Measurements from ENCODE around the gene SLC44A5. TPM values are rescaled to one million over a fixed set of nuclear protein-coding genes. Genes with fewer than 3 reads are reported as not detected.

The SLC44A5 gene
- total RNA-seq, 3 donors from 2014 or later = 1.6 to 4.6 (median 4.2) TPM

DNA sequence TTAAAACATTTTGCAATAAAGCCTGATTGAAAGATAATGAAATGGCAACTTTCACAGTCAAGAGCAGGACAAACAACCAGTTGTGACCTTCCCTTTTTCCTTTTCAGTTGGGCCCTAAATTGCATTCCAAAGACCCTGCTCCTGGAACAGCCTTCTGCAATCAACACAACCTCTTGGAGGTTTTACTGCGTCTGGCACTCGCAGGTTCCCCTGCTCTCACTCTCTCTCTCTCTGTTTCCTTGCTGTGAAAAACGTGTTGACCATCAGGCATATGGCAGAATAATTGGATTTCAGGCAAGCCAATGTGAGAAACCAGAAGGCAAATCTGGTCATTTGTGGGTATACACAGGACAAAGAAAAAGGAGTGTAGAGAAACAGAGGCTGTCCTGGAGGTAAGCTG lies 23.2 kb downstream of the SLC44A5 start:
- intact Hi-C loops (cut with DNase I, micrococcal nuclease) = no loop called here
- DNase-seq (no peak), ATAC-seq (no peak)
- TF ChIP-seq, protein P1, sequence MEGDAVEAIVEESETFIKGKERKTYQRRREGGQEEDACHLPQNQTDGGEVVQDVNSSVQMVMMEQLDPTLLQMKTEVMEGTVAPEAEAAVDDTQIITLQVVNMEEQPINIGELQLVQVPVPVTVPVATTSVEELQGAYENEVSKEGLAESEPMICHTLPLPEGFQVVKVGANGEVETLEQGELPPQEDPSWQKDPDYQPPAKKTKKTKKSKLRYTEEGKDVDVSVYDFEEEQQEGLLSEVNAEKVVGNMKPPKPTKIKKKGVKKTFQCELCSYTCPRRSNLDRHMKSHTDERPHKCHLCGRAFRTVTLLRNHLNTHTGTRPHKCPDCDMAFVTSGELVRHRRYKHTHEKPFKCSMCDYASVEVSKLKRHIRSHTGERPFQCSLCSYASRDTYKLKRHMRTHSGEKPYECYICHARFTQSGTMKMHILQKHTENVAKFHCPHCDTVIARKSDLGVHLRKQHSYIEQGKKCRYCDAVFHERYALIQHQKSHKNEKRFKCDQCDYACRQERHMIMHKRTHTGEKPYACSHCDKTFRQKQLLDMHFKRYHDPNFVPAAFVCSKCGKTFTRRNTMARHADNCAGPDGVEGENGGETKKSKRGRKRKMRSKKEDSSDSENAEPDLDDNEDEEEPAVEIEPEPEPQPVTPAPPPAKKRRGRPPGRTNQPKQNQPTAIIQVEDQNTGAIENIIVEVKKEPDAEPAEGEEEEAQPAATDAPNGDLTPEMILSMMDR (IDR thresholded peaks at IDR 0.05) = no peak
- H3K36me3 ChIP-seq (ENCODE audit: low read depth) = no peaks in the 10 kb centered on the region
- H3K9me3 ChIP-seq = no peaks in the 10 kb centered on the region
- H3K4me3 ChIP-seq = no peak overlapping the region
- H3K4me1 ChIP-seq (ENCODE audit: low read depth) = no peaks in the 10 kb centered on the region

DNA sequence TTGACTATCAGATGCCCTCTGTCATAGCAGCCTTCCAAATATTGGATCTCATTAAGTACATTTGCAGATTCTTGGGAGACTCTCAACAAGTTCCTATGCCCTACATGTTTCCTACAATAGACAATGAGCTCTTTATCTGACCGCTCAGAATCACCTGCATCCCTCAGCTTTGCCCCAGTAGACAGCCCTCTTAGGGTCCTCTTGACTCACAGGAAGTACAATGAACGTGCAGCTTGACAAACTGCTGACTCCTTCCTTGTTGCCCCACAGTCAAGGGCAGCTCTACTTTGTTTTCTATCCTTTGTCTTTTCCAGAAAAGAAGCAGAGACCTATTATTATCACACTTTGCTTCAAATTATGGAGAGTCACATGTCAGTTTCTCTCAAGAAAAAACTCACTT lies 27.6 kb downstream of the SLC44A5 start:
- Histone ChIP-seq H3K4me3 (no peak overlapping the region), H3K4me1 (ENCODE audit: low read depth) (no peaks in the 10 kb centered on the region), H3K36me3 (ENCODE audit: low read depth) (no peaks in the 10 kb centered on the region), H3K9me3 (no peaks in the 10 kb centered on the region)
- ATAC-seq (no peak), DNase-seq (no peak)
- TF ChIP-seq, protein P1 (IDR thresholded peaks at IDR 0.05) = no peak
- intact Hi-C loops (cut with DNase I, micrococcal nuclease) = no loop called here

DNA sequence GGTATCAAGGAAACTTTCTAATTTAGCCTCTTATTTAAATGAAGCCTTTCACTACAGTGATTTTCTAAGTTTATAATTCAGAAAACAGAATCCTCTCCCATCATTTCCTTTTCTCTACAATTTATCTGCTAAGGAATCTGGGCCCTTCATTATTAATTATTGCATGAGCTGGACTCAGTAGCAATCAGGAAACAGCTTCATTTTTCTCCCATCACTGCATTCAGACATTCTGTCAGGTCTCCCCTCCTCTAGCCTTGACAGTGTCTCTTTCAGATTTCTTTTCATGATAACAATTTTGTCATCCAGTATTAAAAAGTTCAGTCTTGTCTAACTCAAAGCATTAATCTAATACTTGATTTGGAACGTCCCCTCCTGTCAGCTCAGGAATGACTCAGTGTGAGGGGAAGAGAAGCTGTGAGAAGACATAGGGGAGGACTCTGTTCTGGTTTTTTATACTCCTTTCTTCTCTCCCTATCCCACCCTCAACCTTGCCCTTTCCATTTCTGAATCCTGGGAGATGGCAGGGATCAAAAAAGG lies 28.1 kb downstream of the SLC44A5 start:
- no peak for DNase-seq
- no peak overlapping the region for H3K4me3 ChIP-seq
- intact Hi-C loops (cut with DNase I, micrococcal nuclease) = no loop called here
- TF ChIP-seq, protein P1 (IDR thresholded peaks at IDR 0.05) = no peak
- no peaks in the 10 kb centered on the region for H3K4me1 ChIP-seq (ENCODE audit: low read depth)
- H3K9me3 ChIP-seq = no peaks in the 10 kb centered on the region
- no peaks in the 10 kb centered on the region for H3K36me3 ChIP-seq (ENCODE audit: low read depth)
- ATAC-seq = no peak

DNA sequence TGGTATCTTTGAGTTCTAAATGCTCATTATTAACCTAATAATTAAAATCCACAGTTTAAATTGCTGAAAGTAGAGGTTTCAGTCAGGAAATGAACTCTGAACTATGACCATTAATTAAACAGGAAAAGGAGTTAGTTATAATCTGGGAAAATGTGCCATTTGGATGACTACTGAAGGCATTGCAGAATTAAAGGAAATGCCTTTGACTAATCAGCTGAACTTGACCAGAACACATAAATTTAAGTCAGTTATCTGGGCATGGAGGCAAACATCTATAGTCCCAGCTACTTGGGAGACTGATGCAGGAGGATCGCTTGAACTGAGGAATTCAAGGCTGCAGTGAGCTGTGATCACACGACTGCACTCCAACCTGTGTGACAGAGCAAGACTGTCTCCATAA lies 31.9 kb downstream of the SLC44A5 start:
- TF ChIP-seq, protein P1 (IDR thresholded peaks at IDR 0.05) = no peak
- intact Hi-C loops (cut with DNase I, micrococcal nuclease) = no loop called here
- Histone ChIP-seq H3K4me3 (no peak overlapping the region), H3K4me1 (ENCODE audit: low read depth) (no peaks in the 10 kb centered on the region), H3K9me3 (no peaks in the 10 kb centered on the region), H3K36me3 (ENCODE audit: low read depth) (no peaks in the 10 kb centered on the region)
- DNase-seq (no peak), ATAC-seq (no peak)

DNA sequence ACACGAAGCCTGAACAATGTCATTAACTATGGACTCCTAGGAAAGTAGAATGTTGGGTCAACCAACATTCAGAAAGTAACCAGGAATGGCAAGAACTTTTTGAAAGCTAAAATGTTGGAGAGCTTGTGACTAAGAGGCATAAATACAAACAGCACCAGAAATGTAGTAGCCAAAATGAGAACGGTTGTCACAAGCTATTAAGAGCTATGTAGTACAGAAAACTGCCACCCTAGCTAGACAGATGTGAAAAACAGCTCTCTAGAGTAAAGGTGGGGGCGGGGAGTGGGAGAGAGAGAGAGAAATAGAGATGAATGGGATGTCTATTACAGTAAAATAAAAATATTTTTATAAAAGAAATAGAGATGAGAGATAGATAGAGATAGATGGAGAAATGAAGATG lies 35.1 kb downstream of the SLC44A5 start:
- TF ChIP-seq, protein P1 (IDR thresholded peaks at IDR 0.05) = no peak
- H3K36me3 ChIP-seq (ENCODE audit: low read depth) = no peaks in the 10 kb centered on the region
- DNase-seq (no peak), ATAC-seq (no peak)
- H3K4me1 ChIP-seq (ENCODE audit: low read depth) = no peaks in the 10 kb centered on the region
- intact Hi-C loops (cut with DNase I, micrococcal nuclease) = no loop called here
- no peak overlapping the region for H3K4me3 ChIP-seq
- H3K9me3 ChIP-seq = no peaks in the 10 kb centered on the region

DNA sequence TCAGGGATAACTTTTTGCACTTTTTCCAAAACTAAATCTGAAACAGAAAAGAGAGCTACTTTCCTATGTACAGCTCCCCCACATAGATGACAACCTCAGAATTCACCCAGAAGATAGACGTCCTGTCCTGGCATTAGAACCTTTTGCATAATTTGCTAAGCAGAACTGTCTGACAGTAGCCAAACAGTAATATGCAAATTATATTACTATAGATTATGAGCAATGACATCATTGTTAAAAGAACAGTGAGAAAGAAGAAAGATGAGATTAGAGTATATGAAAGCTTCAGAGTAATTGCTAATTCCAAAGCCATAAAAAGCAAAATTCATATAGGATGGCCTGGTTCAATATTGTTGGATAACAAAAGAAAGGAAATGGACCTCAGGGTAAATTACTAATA lies 43.7 kb downstream of the SLC44A5 start:
- ATAC-seq (no peak), DNase-seq (no peak)
- no peaks in the 10 kb centered on the region for H3K36me3 ChIP-seq (ENCODE audit: low read depth)
- H3K9me3 ChIP-seq = no peaks in the 10 kb centered on the region
- H3K4me1 ChIP-seq (ENCODE audit: low read depth) = no peaks in the 10 kb centered on the region
- TF ChIP-seq, protein P1 (IDR thresholded peaks at IDR 0.05) = no peak
- no peak overlapping the region for H3K4me3 ChIP-seq
- intact Hi-C loops (cut with DNase I, micrococcal nuclease) = no loop called here

Measured in mucosa of descending colon (tissue), 3 donors.